ENCODE results near the gene HPD.

Gene HPD

GRCh38 chr12:121810833-121811433 is 47.7 kb downstream of the HPD start:
- DNase-seq (ENCODE audit: low read depth), result no peak

- no peak for DNase-seq (ENCODE audit: low read depth)
Measured at GRCh38 chr12:121810234-121810817, 48.3 kb downstream of the HPD start.

DNA sequence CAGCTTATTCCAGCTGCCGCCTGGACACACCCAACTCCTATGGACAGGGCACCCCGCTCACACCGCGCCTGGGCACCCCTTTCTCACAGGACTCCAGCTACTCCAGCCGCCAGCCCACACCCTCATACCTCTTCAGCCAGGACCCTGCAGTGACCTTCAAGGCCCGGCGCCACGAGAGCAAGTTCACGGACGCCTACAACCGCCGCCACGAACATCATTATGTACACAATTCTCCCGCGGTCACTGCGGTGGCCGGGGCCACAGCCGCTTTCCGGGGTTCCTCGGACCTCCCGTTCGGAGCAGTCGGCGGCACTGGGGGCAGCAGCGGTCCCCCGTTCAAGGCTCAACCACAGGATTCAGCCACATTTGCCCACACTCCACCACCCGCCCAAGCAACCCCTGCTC is 48.9 kb downstream of the HPD start:
- DNase-seq (ENCODE audit: low read depth), result no peak

DNA sequence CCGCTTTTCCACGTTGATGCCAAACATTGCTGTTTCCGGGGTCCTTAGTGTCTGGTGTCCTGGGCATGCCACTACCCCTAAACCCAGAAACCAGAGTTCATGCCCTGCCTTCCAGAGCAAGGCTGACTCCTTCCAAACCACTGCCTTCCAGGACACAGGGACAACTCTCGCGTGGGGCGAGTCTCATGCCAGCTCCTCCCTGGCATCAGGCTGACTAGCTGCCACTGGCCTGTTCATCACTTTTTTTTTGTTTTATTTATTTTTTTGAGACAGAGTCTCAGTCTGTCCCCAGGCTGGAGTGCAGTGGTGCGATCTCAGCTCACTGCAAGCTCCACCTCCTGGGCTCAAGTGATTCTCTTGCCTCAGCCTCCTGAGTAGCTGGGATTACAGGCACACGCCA is 50.0 kb downstream of the HPD start:
- DNase-seq (ENCODE audit: low read depth), result no peak

DNA sequence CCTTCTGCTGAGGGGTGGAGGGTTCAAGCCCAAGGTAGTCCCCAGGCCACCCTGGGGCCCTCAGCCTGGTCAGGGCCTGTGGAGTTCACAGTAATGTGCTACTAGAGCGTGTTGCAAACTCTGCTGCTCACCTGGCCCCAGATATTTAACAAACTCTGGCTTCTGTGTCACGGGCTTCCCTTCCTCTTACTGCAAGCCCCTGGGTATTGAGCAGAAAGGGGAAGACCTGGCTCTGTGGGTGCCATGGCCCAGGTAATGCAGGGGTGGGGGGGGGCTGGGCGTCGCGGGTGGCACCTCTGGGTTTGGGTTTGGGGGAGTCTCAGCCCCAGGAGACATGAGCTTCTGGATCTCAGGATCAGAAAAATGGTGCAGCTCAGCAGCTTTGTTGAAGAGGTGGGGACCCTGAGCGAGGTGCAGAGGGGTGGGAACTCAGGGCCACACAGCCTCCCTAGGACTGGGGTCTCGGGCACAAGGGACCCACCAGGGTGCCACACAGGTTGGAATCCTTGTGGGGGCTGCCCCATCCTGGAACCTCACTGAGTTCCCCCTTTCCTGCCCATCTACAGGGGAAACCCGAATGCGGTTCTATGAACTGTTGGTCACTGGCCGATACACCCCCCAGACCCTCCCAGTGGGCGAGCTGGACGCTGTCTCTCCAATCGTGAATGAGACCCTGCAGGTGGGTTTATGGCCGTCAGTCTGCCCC is 50.9 kb downstream of the HPD start:
- DNase-seq (ENCODE audit: low read depth), result no peak

DNA sequence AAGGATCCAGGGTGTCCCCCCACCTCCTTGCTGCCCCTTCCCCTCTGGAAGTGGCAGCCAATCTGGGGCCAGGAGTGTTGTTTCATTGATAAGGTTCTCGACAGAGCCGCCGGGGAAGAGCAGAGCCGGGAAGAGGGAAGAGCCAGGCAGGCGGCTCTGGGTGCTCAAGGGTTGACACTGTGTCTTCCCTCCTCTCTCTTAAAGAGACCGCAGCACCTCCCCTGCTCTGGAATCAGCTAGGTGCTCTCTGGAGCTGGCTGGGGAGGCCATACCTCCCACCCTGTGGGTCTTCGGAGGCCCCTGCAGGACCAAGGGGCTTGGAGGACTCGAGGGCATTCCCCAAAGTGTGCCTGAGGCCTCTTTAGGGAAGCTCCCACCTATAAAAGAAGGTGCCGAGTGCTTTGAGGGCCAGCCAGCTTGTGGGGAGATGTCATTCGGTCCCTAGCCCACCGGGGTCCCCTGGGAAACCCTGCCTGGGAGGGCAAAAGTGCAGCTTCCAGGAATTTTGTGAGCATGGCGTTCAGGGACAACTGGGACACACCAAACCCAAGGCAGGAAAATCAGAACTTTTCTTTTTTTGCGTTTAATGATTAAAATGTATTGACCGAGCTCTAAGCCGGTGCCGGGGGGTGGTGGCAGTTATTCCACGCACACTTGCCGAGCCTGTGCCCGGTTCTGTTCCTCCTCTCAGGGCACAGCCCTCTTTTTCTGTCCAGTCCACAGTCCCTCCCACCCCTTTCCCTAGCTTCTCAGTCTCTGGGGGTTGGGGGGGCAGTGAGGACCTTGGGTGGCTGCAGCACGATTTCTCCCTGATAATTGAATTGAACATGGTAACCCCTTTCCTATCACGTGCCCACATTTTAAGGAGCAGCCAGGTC is 51.9 kb downstream of the HPD start:
- DNase-seq (ENCODE audit: low read depth), result no peak

DNA sequence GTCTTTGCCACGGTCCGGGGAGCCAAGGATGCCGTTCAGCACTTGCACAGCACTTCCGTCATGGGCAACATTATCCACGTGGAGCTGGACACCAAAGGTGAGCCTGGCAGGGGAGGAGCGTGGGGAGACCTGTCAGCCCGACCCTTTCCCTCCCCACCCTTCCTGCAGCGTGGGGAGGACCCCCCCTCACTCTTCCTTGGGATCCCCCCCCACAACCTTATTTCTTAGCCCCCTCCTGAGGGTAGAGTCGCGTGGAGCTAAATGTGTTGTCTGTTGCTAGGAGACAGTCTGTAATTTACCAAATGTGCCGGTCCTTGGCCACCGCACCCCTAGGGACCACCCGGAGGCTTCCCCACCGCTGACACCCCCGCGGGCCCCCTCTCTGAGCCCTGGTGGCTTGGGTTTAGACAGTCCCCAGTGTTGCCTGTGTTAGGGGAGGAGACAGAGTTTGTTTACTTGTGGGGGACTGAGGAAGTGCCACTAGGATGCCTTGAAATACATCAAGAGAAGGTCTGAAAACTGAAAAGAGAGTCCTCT is 52.6 kb downstream of the HPD start:
- no peak for DNase-seq (ENCODE audit: low read depth)

DNA sequence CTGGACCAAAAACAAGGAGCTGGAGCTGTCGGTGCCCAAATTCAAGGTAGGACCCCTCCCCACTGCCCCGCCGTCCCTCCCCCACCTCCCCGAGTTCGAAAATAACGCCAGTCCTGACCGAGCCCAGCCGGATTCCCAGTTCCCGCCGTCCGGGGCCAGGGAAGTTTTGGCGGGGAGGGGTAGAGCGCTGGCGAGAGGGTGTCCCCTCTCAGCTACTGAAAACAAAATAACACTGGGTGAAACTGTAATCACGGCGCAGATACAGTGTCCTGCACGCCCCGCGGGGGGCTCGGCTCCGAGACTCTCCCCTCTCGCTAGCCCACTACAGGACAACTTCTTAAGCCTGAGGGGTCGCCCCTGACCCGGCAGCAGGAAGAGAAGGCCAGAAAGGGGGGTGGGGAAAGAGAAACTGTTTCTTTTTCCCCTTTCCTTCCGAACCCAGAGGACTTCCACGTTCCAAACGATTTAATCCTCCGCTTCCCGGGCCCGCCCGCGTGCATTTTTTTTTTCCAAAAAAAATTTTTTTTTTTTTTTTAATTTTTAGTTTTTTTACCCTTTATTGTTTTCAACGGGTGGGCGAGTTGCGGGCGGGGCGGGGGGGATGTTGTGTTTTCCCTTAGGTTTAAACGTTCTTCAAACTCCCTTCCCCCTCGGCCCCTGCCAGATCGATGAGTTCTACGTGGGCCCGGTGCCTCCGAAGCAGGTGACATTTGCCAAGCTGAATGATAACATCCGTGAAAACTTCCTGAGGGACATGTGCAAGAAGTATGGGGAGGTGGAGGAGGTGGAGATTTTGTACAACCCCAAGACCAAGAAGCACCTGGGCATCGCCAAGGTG is 53.3 kb downstream of the HPD start:
- DNase-seq (ENCODE audit: low read depth), result no peak

GRCh38 chr12:121804417-121805111 is 54.1 kb downstream of the HPD start:
- DNase-seq (ENCODE audit: low read depth), result peak; percentile 47

DNA sequence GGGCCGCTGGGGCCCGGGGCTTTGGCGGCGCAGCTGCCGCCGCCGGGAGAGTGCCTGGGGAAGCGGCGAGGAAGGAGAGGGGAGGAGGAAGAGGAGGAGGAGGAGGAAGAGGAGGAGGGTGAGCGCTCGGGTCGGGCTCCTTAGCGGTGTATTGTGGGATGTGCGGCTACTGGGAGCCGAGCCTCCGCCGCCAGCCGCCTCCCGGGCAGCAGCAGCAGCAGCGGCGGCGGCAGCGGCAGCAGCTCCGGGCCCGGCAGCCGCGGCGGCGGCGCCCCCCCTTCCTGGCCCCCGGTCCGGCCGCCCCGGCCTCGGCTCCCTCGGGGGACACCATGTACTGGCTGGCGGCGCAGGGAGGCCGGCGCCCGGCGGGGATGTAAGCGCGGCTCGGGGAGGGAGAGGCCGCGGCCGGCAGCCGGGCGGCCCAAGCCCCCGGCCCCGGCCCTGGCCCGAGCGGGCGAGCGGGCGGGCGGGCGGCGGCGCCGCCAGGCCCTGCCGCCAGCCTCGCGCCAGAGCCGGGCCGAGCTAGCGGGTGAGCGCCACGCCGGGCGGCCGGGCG is 54.7 kb downstream of the HPD start, which contains the start of gene SETD1B:
Gene SETD1B, plus strand, starts transcription at position 149 of the 556 bp plus-strand sequence. CDS start 729 bp downstream, outside the sequence.
- no peak for DNase-seq (ENCODE audit: low read depth)

GRCh38 chr12:121802843-121803698 is 55.6 kb downstream of the HPD start:
- DNase-seq (ENCODE audit: low read depth), result peak; percentile 72

DNA sequence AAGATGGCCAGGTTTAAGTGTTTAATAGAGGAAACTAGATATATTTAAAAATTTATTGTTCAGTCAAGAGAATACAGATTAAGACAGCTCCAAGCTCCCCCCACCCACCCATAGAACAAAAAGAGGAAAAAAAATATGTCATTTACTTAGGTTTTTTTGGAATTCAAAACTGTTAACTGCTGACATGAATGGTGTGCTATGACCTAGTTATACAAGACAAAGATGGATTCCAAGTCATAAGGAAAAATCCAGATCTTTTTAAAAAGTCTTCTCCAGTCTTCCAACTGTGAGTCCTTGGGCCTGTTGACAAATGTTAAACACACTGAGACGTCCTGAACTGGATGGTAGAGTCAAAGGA is 56.2 kb downstream of the HPD start:
- DNase-seq (ENCODE audit: low read depth), result no peak

DNA sequence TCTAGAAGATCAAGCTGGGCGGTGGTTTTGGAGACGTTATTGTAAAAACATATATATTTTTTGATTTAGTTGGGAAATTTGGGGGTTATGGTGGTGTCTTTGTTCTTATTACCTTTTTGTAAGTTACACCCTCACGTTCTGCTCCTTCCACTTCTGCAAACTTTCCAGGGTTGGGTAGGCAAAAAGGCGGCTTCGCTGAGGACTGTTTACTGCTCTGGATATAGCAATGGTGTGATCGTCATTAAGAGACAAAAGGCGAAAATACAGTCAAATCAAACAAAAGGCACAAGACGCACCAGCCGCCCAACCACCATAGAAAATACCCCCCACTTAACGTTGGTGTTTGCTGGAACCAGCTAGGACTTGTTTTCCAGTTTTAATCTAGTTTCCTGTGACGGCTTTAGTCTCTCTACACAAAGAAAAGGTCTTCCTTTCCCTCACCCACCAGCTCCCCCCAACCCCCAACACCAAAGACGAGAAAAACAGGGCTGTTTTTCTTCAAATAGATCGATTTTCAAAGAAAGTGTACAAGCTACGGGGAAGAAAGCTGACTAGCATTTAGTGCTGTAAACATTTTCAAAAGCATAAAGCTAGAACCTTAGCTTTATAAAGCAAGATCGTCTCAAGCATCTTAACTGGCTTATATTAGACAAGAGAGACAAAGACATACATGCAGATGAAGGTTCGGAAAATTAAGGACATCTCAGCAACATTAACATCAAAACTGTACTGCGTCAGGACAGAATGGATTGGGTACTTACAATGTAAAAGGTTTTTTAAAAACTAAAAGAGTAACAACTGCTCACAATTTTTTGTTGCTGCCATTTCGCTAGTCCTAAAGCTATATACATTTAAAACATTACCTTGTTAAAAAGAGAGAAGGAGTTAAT is 56.8 kb downstream of the HPD start:
- no peak for DNase-seq (ENCODE audit: low read depth)

- peak; percentile 47 for DNase-seq (ENCODE audit: low read depth)
Measured at GRCh38 chr12:121800694-121801594, 57.7 kb downstream of the HPD start.

DNA sequence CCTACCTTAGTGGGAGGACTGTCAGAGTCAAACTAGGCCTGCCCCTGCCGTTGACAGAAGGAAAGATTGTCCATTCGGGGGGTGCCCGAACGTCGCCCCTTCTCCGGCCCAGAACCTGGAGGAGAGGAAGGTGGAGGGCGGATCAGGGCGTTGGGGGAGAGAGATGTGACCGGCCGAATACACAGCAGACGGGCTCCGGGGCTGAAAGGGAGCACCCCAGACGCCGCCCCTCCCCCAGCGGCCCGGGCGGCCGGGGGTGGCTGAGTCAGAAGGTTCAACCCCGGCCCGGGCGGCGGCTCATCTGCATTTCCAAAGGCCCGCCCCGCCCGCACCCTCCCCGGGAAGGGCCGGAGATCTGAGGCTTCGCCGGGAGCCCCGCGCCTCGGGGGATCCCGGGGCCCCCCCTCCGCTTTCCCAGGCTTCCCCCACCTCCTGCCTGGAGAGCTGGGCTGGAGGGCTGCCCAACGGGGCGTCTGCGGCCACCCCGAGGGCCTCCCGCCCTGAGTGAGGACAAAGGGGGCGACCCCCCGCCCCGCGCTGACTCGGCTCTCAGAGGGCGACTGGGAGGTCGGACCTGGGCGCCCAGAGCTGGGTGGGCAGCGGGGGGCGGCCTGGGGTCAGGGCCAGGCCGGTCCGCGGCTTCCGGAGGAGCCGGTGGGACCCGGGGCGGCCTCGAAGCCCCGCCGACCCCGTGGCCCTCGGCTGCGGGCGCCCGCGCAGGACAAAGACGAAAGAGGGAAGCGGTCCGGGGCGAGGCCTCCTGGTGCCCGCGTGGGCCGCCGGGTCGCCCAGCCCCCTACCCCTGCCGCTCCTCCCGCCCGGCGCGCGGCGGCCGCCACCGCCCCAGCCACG is 58.6 kb downstream of the HPD start:
- DNase-seq (ENCODE audit: low read depth), result peak; percentile 80

GRCh38 chr12:121799156-121799841 is 59.4 kb downstream of the HPD start:
- DNase-seq (ENCODE audit: low read depth), result no peak
